ENCODE measurements around the gene IRS2.
A peak's percentile ranks its signal among the peaks of the same experiment; 100 is the strongest.

Gene IRS2

DNA sequence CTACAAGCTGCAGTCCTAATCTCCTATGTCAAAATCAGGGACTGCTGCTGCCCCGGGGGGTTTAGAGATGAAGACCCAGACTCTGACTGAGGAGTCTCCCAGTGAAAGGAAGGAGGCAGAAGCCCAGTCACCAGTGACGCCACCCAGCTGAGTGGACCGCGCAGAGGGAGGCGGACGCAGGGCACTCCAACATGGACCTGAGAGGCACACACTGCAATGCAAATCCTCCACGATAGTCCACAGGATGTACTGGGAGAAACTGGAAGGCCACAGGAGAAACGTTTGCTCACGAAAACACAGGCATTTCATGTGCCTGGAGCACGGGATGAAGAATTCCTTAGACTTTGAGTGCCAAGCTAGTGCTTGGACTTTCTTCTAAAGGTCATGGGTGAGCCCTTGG, 58.3 kb downstream of the IRS2 start:
- no peak for DNase-seq

DNA sequence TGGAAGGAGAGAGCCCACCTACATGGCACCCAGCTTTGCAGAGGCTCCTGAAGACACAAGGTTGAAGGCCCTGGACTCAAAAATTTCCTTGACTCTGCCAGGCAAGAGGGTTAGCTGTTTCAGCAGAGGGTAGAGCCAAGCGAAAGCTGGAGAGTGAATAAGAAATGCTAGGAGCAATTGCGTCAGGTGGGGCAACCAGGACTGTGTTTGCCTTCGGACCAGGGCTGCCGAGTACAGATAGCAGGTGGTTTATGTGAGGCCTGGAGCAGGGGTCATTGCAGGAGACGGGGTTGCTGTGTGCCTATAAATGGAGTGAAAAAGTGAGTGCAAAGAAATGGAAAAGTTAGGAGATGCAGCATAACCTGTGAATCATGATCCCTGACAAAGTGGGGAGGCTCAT, 59.1 kb downstream of the IRS2 start:
- no peak for DNase-seq

DNA sequence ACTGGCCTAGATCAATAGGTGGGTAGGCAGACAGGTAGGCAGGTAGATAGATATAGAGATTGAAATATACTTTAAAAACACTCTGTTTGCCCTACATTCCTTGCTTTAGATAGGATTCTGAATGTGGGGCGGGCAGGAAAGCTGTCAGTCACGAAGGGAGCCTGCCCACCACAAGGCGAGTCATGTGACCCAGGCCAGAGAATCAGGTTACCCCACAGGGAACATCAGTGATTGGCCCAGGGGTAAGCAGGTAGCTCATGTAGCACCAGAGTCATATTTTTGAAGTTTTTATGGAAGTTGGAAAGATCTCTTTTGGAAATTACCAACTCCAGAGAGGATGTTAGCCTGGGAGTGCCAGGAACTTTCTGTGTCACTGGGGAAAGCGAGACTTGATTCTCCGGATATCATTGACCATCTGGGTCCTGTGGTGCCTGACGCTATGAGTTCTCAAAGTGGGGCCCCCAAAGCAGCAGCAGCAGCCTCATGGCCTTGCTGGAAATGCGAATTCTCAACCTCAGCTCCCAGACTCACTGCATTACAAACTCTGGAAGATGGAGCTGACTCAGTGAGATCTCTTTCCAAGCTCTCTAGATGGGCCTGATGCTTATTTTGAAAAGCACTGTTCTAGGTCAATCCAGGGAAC, 60.3 kb downstream of the IRS2 start:
- DNase-seq, result no peak

DNA sequence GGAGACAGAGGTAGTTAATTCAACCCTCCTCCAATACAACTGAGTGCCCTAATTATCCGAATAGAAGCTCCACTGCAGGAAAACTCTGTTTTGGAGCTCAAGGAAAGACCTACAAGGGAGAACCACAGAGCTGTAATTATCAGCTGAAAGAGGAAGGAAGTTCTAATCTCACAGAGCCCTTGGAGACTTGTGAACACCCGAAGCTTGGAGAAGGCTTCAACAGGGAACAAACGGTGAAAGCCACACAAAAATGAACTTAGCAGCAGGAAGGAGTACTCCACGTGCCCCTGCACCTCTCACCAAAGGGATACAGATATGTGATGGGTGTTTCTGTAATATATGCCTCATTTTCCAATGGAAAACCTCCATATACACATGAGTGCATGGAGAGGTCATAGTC, 61.1 kb downstream of the IRS2 start:
- DNase-seq, result no peak

DNA sequence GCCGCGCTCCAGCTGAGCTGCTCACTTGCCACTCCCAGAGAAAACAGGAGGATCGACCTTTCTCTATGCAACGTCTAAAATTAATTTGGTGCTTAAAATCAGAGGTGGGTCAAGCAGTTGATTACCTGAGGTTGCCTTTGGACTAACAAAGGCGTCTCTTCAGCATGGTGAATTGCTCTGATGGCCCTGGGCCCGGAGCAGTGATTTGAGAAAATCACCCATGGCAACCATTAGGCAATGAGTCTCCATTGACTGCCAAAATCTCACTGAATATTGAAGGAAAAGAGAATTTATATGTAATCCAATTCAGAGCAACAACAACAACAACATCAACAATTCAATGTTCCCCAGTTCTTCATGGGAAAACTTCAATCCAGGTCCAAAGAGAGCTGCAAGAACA, 61.8 kb downstream of the IRS2 start:
- DNase-seq, result no peak

DNA sequence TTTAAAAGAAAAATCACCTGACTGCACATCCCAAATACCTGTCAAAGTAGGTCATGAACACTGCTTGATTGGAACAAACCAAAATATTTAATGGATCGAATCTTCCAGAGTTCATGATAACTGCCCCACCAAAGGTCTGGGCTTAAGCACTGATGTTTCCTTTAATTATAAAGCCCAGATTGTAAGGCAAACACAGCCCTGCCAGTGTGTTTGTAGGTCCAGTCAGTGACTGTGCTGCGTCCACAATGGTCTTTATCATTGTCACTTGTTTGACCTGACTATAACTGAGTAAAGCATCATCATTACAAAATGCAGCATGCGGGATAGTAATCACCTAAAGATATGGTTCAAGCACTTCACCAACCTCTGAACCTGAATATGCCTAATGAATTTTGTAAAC, 63.3 kb downstream of the IRS2 start:
- no peak for DNase-seq

DNA sequence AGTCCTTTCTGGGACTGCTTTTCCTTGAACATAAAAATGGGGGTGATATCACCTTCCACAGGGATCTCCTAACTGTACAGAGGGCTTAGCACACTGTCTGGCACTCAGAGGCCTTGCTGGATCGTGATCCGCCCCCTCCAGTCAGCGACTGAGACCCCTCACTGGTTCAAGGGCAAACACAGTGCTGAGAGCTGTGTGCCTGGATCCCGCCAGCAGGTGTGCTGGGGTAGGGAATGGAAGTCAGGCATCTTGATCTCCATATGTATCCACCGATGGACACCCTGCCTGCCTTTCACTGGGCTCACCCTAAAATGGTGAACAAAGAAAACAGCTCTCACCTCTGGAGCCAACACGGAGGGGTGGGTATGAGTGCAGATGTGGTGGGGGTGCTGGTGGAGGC, 64.3 kb downstream of the IRS2 start:
- no peak for DNase-seq

DNA sequence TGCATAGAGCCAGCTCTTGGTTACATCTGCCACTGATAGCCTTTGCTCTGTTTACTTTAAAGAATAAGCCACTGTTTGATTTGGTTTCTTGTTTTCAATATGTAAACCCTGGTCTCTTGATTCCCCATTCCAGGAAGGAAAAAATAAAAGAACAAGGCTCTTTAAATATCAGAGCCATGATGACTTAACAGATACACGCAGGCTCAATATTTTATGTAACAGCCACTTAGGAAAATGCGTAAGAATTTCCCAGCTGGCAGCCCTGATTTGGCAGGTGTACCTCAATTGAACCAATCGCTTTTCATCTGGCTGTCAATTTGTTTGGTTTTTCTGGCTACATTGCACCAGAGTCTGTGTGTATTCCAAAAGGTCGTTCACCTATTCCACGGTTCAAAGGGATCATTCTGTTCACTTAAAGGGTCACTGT, 65.6 kb downstream of the IRS2 start:
- no peak for DNase-seq

DNA sequence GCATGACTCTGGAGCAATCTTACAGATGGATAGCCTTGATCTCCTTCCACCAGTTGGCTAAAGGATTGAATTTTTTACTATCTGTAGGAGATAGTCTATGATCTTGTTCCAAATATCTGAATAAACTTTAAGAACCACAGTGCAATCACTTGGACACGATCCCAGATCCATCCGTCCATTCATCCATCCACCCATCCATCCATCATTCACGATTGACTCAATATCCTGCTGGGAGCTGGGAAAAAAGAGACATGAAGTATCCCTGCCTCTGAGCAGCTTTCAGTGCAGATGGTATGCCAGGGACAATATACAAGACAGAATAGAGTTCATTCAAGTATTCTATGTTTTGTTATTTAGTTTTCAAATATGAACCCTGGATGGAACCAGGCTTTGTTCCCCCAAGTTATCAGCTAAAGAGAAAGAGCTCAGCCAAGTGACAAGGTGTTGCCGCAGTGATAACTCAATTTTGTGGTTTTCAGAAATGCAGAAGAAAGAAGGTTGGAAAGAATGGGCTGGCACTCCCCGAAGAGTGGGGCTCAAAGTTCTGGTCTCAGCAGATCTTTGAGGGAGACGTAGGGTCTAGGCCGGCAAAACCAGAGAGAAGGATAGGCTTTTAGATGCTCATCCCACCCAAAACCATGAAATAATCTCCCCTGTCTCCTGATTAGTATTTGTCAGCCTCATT, 66.3 kb downstream of the IRS2 start:
- DNase-seq, result no peak

DNA sequence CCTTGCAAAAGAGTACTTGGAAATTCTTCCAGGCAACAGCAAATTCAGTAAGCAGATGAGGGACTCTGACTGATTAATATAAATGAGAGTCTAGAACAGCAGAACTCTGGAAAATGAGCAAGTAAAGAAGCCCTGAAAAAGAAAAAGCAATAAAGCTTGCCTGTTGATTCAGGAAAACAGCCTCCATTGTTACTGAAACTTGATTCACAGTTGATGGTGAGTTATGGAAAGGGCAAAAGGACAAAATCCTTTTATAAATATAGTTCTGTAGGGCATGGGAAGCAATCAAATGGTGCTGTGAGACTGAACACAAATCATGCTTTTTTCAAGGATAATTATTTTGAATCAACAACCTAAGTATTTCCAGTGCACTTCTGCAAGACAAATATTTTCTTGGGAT, 67.7 kb downstream of the IRS2 start:
- no peak for DNase-seq

DNA sequence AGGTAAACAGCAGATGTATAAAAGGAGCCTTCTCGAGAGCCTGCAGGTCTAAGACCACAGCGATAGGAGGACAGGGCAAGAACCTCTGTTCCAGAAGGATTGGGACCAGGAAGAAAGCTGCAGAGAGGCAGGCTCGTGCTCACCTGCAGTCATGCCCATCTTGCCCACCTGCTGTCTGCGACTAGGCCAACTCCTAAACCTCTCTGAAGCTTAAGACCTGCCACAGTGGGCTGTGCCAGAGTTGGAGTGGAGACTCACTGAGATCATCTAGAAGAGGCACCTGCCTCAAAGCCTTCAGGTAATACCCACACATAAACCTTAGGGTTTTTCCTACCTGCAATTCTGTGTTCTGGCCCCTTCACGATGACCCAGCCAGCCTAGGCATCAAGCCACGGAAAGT, 68.7 kb downstream of the IRS2 start:
- DNase-seq, result no peak

DNA sequence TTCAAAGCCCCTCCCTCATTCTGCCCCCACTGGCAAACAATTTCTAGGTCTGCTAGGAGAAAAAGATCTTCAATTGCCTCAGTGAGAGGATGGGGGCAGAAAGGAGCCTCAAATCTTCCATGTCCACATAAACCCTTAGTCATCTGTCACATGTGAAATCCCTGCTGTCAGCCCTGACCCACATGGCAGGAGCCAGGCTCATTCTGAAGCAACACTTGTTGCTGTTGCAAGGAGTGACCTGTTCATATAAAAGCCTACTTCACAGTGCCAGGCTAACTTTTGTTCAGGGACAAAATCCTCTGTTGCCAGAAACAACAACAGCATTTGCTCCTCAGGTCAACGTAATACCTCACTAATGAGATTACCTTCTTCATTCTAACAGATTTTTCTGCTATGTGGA, 70.5 kb downstream of the IRS2 start:
- DNase-seq, result no peak

DNA sequence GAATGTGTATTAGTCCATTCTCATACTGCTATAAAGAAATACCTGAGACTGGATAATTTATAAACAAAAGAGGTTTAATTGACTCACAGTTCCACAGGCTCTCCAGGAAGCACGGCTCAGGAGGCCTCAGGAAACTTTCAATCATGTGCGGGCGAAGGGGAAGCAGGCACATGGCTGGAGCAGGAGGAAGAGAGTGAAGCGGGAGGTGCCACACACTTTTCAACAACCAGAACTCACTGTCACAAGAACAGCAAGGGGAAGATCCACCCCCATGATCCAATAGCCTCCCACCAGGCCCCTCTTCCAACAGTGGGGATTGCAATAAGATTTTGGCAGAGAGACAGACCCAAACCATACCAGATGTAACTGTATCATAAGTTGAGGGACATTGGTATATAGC, 72.7 kb downstream of the IRS2 start:
- DNase-seq, result no peak

DNA sequence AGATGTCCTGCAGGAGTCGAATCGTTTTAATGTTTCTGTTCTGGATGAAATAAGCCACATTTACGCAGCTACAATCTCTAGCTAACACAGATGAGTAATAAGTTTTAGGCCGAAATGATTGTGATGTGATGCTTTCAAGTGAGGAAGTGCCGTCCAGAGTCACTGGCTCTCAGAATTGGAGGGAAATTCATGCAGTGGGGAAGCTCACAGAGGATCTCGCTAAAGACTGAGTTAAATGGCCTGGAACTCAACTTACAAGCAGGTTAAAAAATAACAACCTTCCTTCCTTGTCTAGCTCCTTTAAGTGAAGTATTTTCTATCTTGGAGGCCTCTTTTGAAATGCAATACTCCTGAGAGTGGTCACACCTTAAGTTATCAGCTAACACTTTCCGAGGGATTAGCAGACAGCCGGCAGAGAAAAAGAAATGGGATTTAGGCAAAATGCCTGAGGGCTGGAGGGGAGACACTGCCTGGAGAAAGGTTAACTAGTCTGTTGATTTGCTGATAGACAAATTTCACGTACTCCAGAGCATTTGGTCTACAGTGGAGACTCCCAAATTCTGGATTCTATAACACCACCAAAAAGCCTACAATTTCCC, 74.2 kb downstream of the IRS2 start:
- no peak for DNase-seq

DNA sequence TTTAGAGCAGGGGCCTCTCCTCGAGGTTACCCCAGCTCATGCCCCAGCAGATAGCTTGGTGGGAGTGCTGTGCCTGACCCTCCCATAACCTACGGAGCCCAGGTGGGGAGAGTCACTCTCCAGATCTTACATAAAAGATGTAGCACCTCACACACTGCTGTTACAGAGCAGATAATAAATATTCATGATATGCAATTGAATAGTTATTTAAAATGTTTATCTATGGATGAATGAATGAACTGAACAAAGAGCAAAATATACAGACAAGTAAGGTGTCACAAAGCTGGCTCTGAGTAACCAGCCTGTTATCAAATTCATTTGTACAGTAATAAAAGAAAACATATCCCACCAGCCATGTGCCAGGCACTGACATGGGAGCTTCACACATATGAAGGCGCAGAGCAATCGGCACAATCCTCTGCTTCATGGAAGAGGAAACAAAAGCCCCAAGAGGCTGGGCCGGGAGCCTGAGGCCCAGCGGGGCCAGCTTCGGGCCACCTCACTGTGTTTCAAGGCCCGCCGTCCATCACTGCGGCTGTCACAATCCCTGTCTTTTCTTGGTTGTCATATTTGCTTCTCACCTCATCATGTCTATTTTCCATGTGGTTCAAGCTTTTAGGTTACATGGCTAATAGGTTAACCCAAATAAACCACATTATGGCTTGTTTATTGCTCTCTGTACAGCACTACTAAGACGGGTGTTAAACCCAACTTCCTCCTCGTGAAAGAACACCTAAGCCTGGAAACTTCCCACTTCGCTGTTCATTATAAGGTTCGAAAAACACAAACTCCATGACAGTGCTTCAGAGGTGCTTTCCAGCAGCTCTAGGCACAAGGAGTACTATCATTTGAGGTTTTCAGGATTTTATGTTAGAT, 78.4 kb downstream of the IRS2 start:
- DNase-seq, result no peak

DNA sequence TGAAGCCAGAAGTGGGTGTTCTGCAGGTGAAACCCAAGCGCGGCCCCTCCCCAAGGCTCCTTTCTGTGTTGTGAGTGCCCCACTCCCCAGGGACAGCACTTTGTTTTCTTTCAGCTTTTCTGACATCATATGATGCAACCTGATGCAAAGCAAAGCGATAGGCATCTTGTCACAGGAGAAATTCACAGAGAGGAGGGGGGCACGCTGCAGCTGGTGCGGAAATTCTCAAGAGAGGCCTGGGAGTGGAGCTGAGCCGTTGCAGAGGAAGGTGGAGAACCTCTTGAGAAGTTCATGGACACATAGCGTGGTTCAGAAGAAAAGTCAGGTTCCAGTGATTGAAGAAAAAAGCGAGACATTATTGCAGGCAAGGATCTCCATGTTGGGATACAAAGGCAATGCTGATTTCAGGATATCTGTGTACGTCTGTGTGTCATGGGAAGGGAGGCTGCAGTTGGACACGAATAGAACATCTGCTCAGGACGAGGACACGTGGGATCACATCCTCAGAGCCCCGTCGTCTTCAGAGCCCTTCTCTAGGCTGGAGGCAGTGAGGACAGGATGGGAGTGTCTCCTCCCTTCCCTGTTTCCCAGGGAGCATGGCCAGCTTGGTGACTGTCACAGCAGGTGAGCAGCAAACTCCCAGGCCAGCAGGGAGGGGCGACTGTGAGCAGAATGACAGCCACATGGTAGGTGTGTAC, 79.2 kb downstream of the IRS2 start:
- DNase-seq, result peak; percentile 97

DNA sequence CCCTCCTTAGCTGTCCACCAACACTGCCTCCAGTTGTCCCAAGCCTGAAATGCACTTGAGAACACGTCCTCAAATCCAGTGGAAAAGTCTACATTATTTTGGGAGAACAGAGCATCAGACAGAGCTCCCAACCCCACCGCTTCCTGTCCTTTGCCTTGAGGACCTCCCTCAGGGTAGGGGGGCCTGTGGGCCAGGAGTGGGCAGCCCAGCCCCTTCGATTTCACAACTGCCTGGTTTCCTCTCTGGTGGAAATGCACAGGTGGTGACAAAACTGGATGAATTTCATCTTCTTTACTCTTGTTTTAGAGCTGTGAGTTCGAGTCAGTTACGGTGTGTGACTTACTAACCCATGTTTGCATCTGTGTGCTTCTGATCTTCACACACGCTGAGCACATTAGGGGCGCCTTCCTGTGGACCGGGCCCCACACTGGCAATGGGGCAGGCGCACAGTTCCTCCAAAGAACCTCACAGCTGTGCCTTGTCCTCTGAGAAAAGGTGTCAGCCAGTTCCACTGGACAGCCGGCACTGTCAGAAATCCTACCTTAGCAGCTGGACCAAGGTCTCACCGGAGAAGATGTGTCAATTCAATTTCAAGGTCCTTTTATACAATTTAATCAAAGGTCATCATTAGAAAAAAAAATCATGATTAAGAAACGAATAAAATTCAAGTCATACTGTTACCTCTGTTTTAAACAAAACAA, 80.2 kb downstream of the IRS2 start:
- no peak for DNase-seq

DNA sequence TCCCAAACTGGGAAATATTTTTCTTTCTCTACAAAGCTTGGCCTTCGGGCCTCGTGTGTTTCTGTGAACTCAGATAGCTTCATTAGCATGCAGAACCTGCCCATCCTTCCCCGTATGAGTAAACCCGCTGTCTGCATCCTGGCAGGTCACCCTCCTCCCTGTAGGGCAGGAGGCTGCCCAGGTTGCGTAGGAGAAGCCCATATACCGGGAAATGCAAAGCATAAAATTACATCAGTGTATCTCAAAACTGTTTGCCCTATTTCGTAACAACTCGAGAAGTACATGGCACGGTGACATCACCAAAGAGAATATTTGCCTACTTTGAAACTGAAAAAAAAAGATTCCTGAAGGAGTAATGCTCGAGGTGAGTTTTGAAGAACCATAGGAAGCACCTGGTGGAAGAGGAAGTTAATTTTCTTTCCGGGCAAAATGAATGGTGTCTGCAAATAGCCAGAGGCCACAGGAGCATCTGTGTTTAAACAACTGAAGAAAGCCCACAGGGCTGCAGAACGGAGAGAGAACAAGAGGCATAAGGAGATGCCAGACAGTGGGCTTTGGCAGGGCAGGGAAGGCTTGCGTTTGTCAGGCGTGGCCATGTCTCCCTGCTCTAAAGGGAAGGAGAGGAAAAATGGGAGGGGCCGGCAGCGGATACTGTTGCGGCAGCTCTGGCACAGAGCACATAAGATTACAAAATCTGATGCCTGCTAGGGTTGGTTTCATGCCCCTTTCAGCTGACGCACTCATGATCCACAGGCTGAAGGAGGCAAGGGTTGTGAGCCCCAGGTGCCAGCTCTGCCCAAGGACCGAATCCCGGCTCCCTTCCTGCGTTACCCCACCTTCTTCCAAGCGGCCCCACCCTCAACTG, 81.4 kb downstream of the IRS2 start:
- no peak for DNase-seq

DNA sequence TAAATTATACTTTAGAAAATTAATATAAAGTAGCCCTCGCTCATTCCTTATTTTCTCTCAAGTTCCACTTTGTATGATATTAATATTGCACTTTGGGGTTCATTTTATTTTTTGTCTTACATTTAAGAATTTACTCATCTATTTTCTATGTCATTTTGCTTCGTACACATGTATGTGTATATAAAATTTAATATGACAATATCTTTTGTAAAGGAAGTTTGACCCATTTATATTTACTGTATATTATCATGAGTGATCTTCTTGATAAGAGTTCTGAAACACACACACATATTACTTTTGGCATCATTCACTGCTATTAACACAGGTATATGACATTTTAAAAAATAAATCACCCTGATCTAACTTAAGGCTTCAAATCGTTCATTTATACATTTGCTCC, 83.1 kb downstream of the IRS2 start:
- no peak for DNase-seq
